Mesothelial cell of epicardium (in vitro differentiated cells): ENCODE results near the gene RSL1D1. TPM values are rescaled to one million over a fixed set of nuclear protein-coding genes. Genes with fewer than 3 reads are reported as not detected.
A peak's percentile ranks its signal among the peaks of the same experiment; 100 is the strongest.

Experiments
- DNase-seq, 2 experiments: peaks; one replicate each; pipeline ENCODE4 v3.0.0; 2021; ENCODE audit warnings: low spot score in 2 of 2; ENCODE audit not compliant: unreplicated experiment in 2 of 2
- H3K27ac Mint-ChIP-seq: 2 replicates; pipeline ENCODE4 v1.8.0; 2021; ENCODE audit warnings: mixed read lengths
- H3K27me3 Mint-ChIP-seq: 2 replicates; pipeline ENCODE4 v1.8.0; 2021; ENCODE audit warnings: low read depth, mixed read lengths
- H3K36me3 Mint-ChIP-seq: 2 replicates; pipeline ENCODE4 v1.8.0; 2021; ENCODE audit warnings: mixed read lengths
- H3K4me1 Mint-ChIP-seq: 2 replicates; pipeline ENCODE4 v1.8.0; 2021; ENCODE audit warnings: mixed read lengths
- H3K4me3 Mint-ChIP-seq: 2 replicates; pipeline ENCODE4 v1.8.0; 2021; ENCODE audit warnings: mild to moderate bottlenecking, moderate library complexity, mixed read lengths
- H3K9me3 Mint-ChIP-seq: 2 replicates; pipeline ENCODE4 v1.8.0; 2021; ENCODE audit warnings: mixed read lengths
- total RNA-seq: library from RNA; stranded (reverse); gene quantifications from 3 replicates; pipeline ENCODE4 v1.2.1, GENCODE V29; 2021
- TF ChIP-seq, protein P1 (sequence below): fragments of 200-600 bp; sonication (generic); IDR thresholded peaks from one replicate; pipeline ENCODE4 v1.5.0; 2021; ENCODE audit warnings: antibody characterized with exemption; ENCODE audit not compliant: unreplicated experiment

The RSL1D1 gene
- total RNA-seq, 1 donor from 2014 or later, result 176 TPM

DNA sequence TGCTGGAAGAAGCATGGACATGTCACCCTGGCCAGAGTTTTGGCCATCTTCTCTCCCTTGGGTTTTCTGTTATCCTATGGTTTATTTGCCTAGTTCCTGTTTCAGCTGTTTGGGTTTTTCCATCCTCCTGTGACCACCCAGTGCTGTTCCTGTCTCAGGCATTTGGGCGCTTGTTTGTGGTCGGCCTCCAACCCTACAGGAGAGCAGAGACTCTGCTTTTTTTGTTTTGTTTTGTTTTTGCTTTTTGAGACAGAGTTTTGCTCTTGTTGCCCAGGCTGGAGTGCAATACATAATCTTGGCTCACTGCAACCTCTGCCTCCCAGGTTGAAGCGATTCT, 51.0 kb downstream of the RSL1D1 start:
- DNase-seq, result no peak
- H3K9me3 Mint-ChIP-seq, result no peaks in the 10 kb centered on the region
- peak overlapping the region; percentile 39 for H3K27ac Mint-ChIP-seq
- H3K4me3 Mint-ChIP-seq, result no peak overlapping the region
- H3K27me3 Mint-ChIP-seq, result no peaks in the 10 kb centered on the region
- peaks cover 36% of the 10 kb centered on the region for H3K4me1 Mint-ChIP-seq
- TF ChIP-seq, protein P1, sequence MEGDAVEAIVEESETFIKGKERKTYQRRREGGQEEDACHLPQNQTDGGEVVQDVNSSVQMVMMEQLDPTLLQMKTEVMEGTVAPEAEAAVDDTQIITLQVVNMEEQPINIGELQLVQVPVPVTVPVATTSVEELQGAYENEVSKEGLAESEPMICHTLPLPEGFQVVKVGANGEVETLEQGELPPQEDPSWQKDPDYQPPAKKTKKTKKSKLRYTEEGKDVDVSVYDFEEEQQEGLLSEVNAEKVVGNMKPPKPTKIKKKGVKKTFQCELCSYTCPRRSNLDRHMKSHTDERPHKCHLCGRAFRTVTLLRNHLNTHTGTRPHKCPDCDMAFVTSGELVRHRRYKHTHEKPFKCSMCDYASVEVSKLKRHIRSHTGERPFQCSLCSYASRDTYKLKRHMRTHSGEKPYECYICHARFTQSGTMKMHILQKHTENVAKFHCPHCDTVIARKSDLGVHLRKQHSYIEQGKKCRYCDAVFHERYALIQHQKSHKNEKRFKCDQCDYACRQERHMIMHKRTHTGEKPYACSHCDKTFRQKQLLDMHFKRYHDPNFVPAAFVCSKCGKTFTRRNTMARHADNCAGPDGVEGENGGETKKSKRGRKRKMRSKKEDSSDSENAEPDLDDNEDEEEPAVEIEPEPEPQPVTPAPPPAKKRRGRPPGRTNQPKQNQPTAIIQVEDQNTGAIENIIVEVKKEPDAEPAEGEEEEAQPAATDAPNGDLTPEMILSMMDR, result no peak
- no peaks in the 10 kb centered on the region for H3K36me3 Mint-ChIP-seq

DNA sequence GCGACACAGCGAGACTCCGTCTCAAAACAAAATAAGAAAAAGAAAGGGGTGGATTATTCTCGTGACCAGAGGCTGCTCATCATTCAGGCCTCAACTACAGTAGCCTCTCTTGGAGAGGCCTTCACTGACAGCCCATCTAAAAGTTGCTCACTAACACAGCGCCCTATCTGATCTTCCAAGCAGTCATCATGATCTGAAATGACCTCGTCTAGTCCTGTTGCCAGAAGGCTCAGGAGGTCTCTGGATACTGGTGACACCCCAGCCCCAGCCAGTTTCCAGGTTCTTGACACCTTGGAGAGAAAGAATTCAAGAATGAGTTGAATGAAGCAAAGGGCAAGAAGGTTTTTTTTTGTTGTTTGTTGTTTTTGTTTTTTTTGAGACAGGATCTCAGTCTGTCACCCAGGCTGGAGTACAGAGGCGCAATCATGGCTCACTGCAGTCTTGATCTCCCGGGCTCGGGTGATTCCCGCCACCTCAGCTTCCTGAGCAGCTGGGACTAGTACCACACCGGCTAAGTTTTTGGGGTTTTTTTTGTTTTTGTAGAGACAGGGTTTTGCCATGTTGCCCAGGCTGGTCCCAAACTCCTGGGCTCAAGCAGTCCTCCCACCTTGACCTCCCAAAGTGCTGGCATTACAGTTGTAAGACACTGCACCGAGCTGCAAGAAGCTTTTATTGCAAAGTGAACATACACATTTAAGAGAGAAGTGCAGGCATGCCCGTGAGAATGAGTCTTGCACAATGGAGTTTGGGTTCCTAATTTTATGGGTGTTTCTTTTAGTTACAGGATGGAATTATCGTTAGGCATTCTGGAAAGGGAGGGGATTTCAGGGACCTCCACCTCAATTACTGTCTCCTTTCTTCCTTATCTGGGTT, 51.6 kb downstream of the RSL1D1 start:
- Mint-ChIP-seq H3K4me1 (peaks cover 41% of the 10 kb centered on the region), H3K27me3 (no peaks in the 10 kb centered on the region), H3K9me3 (no peaks in the 10 kb centered on the region), H3K4me3 (peak overlapping the region; percentile 10), H3K36me3 (no peaks in the 10 kb centered on the region), H3K27ac (peak overlapping the region; percentile 95)
- no peak for DNase-seq
- TF ChIP-seq, protein P1, result no peak

GRCh38 chr16:11799017-11799381, 52.3 kb downstream of the RSL1D1 start:
- no peaks in the 10 kb centered on the region for H3K36me3 Mint-ChIP-seq
- H3K4me1 Mint-ChIP-seq, result peaks cover 49% of the 10 kb centered on the region
- H3K27me3 Mint-ChIP-seq, result no peaks in the 10 kb centered on the region
- peak overlapping the region; percentile 95 for H3K27ac Mint-ChIP-seq
- no peaks in the 10 kb centered on the region for H3K9me3 Mint-ChIP-seq
- no peak for DNase-seq
- H3K4me3 Mint-ChIP-seq, result peak overlapping the region; percentile 82
- TF ChIP-seq, protein P1, result no peak

- Mint-ChIP-seq H3K9me3 (no peaks in the 10 kb centered on the region), H3K27ac (peak overlapping the region; percentile 95), H3K4me1 (peaks cover 57% of the 10 kb centered on the region), H3K4me3 (peak overlapping the region; percentile 82), H3K36me3 (no peaks in the 10 kb centered on the region), H3K27me3 (no peaks in the 10 kb centered on the region)
- TF ChIP-seq, protein P1, result no peak
- DNase-seq, result peak in 1 of 2 experiments; percentile 47
Measured at GRCh38 chr16:11797957-11798299, 53.4 kb downstream of the RSL1D1 start.

DNA sequence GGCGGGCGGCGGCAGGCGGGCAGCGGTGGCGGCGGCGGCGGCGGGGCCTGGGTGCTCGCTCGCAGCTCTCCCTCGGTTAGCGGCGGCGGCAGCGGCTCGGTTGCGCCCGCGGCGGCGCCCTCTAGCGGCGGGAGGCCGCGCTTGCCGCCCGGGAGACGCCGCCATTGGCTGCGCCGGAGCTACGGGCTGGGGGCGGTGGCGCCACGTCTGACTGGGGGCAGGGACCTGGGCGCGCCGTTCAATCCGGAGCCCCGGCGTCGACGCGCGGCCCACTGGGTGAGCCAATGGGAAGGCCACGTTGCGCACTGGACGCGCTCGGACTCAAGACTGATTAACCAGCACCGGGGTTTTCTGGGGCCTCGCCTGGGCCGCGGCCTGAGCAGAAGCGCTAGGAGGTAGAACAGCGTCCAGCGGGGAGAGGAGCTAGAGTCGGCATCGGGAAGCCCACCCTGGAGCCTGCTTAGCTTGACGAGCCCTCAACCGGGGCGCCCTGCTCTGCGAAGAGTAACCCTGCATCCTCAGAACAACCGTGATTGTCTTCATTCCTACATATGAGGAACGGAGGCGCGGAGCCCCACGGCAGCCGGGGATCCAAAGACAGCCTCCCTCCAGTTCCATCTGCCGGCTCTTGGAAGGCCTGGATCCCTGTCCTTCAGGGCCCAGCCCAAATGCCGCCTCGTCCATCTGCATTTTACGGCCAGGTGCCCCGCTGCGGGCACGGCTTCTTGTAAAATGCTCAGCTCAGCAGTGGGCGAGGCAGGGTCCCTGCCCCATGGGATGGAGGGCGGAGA, 54.0 kb downstream of the RSL1D1 start, which contains the start of gene ZC3H7A:
ZC3H7A (minus strand) TSS at position 93 of the 791 bp plus-strand sequence. CDS start 14,904 bp downstream, outside the sequence.
- H3K27me3 Mint-ChIP-seq, result no peaks in the 10 kb centered on the region
- peak within 1 kb of the TSS; percentile 95 for H3K27ac Mint-ChIP-seq
- TF ChIP-seq, protein P1, result peak; percentile 70
- peak; percentile 90 to 95 for DNase-seq
- H3K4me1 Mint-ChIP-seq, result peaks cover 62% of the 10 kb centered on the region
- no peaks in the 10 kb centered on the region for H3K36me3 Mint-ChIP-seq
- no peaks in the 10 kb centered on the region for H3K9me3 Mint-ChIP-seq
- peak within 1 kb of the TSS; percentile 86 for H3K4me3 Mint-ChIP-seq
